ENCODE data around the gene ZNRD2. TPM values are rescaled to one million over a fixed set of nuclear protein-coding genes. Genes with fewer than 3 reads are reported as not detected.

The ZNRD2 gene
- total RNA-seq, 4 donors from 2014 or later, result 43.6 to 77.3 (median 63.3) TPM

DNA sequence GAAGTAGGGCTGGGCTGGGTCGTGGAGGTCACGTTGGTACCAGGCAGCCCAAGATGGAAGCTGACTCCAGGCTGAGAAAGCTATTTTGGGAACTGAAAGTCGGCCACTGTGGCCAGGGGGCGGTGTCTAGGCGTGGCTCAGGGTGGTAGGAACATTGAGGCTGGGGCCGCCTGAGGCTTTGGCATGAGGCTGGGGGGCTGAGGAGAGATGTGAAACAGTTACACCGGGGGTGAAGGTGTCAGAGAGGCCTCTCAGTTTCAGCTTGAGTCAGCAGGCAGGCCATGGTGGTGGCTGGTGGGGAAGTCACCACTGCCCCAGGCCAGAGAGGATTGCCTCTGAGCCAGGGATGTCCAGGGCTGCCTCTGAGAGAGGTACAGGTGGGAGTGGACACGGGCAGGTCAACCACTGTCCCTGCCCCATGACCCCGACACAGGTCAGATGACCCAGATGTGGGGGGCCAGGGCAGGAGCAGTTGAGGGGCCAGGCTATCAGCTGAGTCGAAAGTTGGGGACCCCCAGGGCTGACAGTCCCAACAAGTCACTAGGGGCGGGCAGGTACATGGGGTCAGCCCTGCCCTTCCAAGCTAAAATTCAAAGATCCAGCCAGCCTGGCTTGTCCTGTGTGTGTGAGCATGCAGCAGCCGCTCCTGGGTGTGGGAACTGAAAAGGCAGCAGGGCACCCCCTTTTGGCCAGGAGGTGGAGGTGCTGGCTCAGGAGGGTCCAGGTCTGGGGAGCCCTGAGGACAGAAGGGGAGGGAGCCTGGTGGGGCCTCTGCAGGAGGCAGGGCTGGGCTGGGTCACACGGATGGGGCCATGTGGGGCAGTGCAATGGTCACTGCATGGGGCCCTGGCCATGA is 18.1 kb downstream of the ZNRD2 start:
- WGBS, result 45% methylated on average over 12 of the region's 13 CpGs
- Histone ChIP-seq H3K9me3 (no peaks in the 10 kb centered on the region), H3K36me3 (peaks cover 48 to 82% (median 71%) of the 10 kb centered on the region in 4 donors), H3K4me1 (peaks cover 49 to 94% (median 85%) of the 10 kb centered on the region in 4 donors), H3K27ac (replicated peaks in 1 of 4) (peak overlapping the region; percentile 79 to 96 (median 82)), H3K4me3 (no peak overlapping the region), H3K27me3 (no peaks in the 10 kb centered on the region)
- TF ChIP-seq POLR2AphosphoS5 (IDR thresholded peaks at IDR 0.05) (no peak), POLR2A (IDR thresholded peaks at IDR 0.05; ENCODE audit: low read depth) (no peak)
- TF ChIP-seq, protein P1, sequence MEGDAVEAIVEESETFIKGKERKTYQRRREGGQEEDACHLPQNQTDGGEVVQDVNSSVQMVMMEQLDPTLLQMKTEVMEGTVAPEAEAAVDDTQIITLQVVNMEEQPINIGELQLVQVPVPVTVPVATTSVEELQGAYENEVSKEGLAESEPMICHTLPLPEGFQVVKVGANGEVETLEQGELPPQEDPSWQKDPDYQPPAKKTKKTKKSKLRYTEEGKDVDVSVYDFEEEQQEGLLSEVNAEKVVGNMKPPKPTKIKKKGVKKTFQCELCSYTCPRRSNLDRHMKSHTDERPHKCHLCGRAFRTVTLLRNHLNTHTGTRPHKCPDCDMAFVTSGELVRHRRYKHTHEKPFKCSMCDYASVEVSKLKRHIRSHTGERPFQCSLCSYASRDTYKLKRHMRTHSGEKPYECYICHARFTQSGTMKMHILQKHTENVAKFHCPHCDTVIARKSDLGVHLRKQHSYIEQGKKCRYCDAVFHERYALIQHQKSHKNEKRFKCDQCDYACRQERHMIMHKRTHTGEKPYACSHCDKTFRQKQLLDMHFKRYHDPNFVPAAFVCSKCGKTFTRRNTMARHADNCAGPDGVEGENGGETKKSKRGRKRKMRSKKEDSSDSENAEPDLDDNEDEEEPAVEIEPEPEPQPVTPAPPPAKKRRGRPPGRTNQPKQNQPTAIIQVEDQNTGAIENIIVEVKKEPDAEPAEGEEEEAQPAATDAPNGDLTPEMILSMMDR (IDR thresholded peaks at IDR 0.05), result peak; percentile 32 to 66 (median 60)
- intact Hi-C loops (cut with DNase I), result no loop called here
- DNase-seq (ENCODE audit: extremely low spot score), result no peak

DNA sequence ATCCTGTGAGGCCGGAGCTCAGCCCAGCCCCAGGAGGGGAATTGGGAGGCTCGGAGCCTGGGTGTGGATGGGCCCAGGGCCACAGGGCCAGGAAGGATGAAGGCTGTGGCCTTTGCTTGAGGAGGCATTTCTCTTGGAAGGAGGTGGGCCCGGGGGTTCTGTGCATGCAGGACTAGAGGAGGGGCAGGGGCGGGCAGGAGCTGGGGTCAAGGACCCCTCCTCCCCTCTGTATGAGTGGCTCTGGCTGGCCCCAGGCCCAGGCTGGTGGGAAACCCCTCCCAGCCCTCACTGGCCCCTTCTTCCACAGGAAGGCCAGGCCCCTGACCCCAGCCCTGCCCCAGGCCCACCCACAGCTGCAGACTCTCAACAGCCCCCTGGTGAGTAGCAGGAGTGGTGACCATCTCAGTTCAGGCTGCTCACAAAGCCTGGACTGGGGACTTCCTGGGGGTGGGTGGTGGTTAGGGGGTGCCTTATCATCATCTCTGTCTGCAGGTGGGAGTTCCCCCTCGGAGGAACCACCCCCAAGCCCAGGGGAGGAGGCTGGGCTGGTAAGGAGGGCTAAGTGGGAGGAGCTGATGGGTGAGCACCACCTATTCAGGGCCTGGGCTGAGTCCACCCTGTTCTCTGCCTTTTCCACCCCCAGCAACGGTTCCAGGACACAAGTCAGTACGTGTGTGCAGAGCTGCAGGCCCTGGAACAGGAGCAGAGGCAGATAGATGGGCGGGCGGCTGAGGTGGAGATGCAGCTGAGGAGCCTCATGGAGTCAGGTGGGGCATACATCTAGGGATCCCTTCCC is 19.4 kb downstream of the ZNRD2 start:
- intact Hi-C loops (cut with DNase I), result loop anchor here (5.0 kb wide), 1 partner anchor 47 kb away; no protein-coding TSS in a partner anchor
- WGBS, result 58% methylated on average over 7 of the region's 9 CpGs
- peaks cover 57 to 94% (median 82%) of the 10 kb centered on the region in 4 donors for H3K4me1 ChIP-seq
- TF ChIP-seq EP300 (IDR thresholded peaks at IDR 0.05), result no peak
- TF ChIP-seq POLR2A (IDR thresholded peaks at IDR 0.05; ENCODE audit: low read depth), result no peak
- TF ChIP-seq, protein P1 (IDR thresholded peaks at IDR 0.05), result no peak
- TF ChIP-seq POLR2AphosphoS5 (IDR thresholded peaks at IDR 0.05), result no peak
- peaks cover 37 to 70% (median 62%) of the 10 kb centered on the region in 4 donors for H3K36me3 ChIP-seq
- DNase-seq (ENCODE audit: extremely low spot score), result no peak
- H3K9me3 ChIP-seq, result no peaks in the 10 kb centered on the region
- peak overlapping the region; percentile 79 to 96 (median 82) for H3K27ac ChIP-seq (replicated peaks in 1 of 4)
- no peak overlapping the region for H3K4me3 ChIP-seq
- no peaks in the 10 kb centered on the region for H3K27me3 ChIP-seq

DNA sequence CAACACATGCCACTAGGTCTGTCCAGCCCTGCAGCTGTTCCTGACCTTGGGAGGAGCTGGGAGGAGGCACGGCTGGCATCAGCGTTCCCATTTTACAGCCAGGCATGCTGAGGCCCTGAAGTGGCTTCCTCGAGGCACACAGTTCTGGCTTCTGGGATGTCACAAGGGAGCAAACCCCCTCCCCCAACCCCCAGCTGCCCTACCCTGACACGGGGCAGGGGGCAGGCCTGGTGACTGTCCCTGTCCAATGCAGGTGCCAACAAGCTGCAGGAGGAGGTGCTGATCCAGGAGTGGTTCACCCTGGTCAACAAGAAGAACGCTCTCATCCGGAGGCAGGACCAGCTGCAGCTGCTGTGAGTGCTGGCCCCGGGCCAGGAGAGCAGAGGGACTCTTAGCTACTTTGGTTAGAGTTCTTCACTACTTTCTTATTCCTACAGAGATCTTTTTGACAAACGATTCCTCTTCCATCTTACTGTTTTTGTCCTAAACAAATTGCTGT is 20.0 kb downstream of the ZNRD2 start:
- DNase-seq (ENCODE audit: extremely low spot score), result no peak
- H3K36me3 ChIP-seq, result peaks cover 32 to 64% (median 57%) of the 10 kb centered on the region in 4 donors
- H3K4me3 ChIP-seq, result no peak overlapping the region
- no peaks in the 10 kb centered on the region for H3K9me3 ChIP-seq
- intact Hi-C loops (cut with DNase I), result loop anchor here (5.0 kb wide), 1 partner anchor 48 kb away; no protein-coding TSS in a partner anchor
- no peak for TF ChIP-seq EP300 (IDR thresholded peaks at IDR 0.05)
- peak in 1 of 2 donors; percentile 45 for TF ChIP-seq POLR2AphosphoS5 (IDR thresholded peaks at IDR 0.05)
- no peak for TF ChIP-seq POLR2A (IDR thresholded peaks at IDR 0.05; ENCODE audit: low read depth)
- TF ChIP-seq, protein P1 (IDR thresholded peaks at IDR 0.05), result no peak
- H3K27ac ChIP-seq (replicated peaks in 1 of 4), result peak overlapping the region in 3 of 4 donors; percentile 79 to 96 (median 79)
- peaks cover 58 to 94% (median 83%) of the 10 kb centered on the region in 4 donors for H3K4me1 ChIP-seq
- no peaks in the 10 kb centered on the region for H3K27me3 ChIP-seq
- WGBS, result 29% methylated on average over 4 of the region's 8 CpGs

DNA sequence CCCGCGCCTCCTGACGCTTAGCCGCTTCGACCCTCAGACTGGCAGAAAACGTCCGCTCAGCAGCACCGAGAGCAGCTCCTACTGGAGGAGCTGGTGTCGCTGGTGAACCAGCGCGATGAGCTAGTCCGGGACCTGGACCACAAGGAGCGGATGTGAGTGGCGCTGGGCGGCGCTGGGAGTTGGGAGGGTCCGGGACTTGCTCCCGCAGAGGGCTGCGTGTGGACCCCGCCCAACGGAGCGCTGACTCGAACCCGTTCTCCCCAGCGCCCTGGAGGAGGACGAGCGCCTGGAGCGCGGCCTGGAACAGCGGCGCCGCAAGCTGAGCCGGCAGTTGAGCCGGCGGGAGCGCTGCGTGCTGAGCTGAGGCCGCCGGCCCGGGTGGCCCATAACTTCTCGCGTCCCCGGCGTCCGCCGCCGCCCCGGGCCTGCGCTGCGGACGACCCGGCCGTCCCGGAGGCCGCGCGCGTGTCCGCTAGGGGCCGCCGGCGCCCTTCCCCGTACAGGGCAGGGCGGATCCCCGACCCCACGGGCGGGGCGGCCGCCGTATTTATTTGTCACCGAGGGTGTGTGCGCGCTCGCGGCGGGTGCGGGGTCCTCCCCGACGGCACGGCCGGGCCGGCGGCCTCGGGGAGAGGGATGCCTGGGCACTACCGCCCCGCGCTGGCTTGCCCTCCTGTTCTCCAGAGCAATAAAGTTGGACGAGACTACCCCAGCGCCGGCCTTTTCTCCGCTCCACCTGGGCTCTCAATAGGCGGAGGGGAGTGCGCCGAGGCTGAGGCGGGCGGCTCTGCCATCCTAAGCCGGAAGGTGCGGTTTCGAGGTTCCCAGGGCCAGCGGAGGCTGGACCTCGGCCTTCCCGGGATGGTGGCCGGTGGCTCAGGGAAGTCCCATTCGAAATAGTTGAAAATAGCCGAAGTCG is 21.9 kb downstream of the ZNRD2 start:
- DNase-seq (ENCODE audit: extremely low spot score), result no peak
- TF ChIP-seq POLR2A (IDR thresholded peaks at IDR 0.05; ENCODE audit: low read depth), result no peak
- no peak for TF ChIP-seq EP300 (IDR thresholded peaks at IDR 0.05)
- TF ChIP-seq POLR2AphosphoS5 (IDR thresholded peaks at IDR 0.05), result peak; percentile 6 to 50
- TF ChIP-seq, protein P1 (IDR thresholded peaks at IDR 0.05), result peak in 2 of 3 experiments; percentile 7 to 15
- Histone ChIP-seq H3K4me3 (peak overlapping the region; percentile 9 to 32 (median 22)), H3K9me3 (no peaks in the 10 kb centered on the region), H3K27me3 (no peaks in the 10 kb centered on the region), H3K36me3 (peaks cover 26 to 58% (median 50%) of the 10 kb centered on the region in 4 donors), H3K4me1 (peaks cover 44 to 83% (median 72%) of the 10 kb centered on the region in 4 donors), H3K27ac (replicated peaks in 1 of 4) (peak overlapping the region; percentile 36 to 96 (median 50))
- 69% methylated on average over 42 of the region's 106 CpGs for WGBS
- intact Hi-C loops (cut with DNase I), result loop anchor here (2.0 to 5.0 kb wide), 2 partner anchors 17 to 50 kb away; no protein-coding TSS in a partner anchor

Measured in esophagus muscularis mucosa (tissue), 4 donors.